Embryonic facial prominence (tissue), 1 donor: Measurements from ENCODE around the gene KCND3.

Experiments used
- DNase-seq: peaks from one replicate; pipeline ENCODE4 v3.0.0-alpha.2; 2016; ENCODE audit errors: extremely low spot score

The KCND3 gene

GRCh38 chr1:111848852-111849545 lies 140.5 kb downstream of the KCND3 start:
- no peak for DNase-seq

DNA sequence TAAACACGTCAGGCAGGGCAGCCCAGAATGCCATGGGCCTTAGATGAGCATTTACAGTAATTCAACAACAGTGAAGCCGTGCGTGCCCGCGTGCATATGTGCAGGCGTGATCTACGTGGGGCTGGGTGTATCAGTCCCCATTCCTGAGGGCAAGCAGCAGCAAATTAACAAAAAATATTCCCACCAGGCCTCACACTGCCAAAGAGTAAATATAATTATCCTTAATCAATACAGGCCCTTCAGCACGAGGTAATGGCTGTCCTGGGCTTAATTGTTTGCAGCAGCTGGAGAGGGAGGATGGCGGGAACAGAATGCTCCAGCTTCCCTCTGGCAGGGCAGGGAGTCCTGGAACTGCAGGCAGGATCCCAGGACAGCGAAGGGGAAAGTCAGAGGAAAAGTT lies 142.0 kb downstream of the KCND3 start:
- no peak for DNase-seq

DNA sequence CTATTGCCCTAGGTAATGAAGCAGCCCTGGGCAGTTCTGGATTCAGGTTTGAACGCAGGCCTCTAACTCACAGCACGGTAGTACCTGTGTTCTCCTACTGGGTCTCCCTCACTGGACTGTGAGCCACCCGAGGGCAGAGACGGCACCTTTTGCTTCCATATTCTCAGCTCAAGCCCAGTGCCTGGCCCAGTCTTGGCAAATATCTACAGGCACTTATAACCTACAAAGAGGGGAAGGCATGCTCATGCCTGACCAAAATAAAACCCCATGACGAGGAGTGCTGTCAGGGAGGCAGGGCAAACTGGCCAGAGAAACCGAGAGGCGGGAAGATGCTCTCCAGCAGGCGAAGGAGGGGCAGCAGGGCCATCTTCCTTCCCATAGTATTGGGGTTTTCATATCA lies 142.6 kb downstream of the KCND3 start:
- no peak for DNase-seq

GRCh38 chr1:111843177-111843576 lies 146.3 kb downstream of the KCND3 start:
- no peak for DNase-seq

GRCh38 chr1:111842411-111842810 lies 147.1 kb downstream of the KCND3 start:
- DNase-seq: no peak

- DNase-seq: no peak
Observed at GRCh38 chr1:111841746-111842145, 147.7 kb downstream of the KCND3 start.

DNA sequence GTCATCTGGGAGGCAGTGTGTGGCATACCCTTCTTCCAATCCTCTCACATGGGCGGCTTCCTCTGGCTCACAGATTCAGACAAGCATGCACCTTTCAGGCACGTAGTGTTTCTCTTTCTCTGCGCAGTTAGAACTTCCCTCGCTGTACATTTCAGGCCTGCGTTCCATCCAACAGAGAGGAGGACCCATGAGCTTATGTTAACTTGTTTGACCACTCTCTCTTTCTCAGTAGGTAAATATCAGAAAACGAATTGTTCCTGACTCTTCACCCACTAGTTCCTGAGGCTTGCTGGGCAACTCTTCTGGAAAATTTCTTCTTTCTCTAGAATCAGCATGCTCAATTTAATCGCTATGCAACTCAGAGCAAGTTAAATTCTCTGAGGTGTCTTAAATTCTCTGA lies 148.3 kb downstream of the KCND3 start:
- DNase-seq: no peak

DNA sequence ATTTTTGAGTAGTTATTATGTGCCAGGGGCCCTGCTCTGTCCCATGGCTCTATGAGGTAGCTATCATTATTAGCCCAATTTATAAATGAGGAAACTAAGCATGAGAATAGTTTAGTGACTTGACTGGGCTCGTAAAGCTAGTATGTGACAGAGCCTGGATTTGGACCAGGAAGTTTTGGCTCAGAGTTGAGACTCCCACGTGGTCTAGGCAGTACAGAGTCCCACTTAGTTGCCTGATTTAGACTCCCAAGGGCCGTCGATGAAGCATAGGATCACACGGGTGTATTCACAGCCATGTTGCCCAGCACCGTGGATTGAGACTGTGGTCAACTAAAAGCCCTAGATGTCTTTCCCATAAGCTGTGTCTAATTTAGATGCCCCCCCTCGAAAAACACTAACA lies 152.1 kb downstream of the KCND3 start:
- DNase-seq: no peak

- no peak for DNase-seq
Observed at GRCh38 chr1:111836111-111836510, 153.4 kb downstream of the KCND3 start.

DNA sequence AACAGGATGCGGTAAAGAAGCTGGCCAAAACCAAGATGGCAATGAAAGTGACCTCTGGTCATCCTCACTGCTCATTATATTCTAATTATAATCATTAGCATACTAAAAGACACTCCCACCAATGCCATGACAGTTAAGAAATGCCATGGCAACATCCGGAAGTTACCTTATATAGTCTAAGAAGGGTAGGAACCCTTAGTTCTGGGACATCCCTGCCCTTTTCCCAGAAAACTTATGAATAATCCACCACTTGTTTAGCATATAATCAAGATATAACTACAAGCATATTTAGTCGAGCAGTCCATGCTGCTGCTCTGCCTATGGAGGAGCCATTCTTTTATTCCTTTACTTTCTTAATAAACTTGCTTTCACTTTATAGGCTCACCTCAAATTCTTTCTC lies 154.0 kb downstream of the KCND3 start:
- no peak for DNase-seq

GRCh38 chr1:111834956-111835355 lies 154.5 kb downstream of the KCND3 start:
- DNase-seq: no peak

- no peak for DNase-seq
Observed at GRCh38 chr1:111833334-111833733, 156.1 kb downstream of the KCND3 start.

DNA sequence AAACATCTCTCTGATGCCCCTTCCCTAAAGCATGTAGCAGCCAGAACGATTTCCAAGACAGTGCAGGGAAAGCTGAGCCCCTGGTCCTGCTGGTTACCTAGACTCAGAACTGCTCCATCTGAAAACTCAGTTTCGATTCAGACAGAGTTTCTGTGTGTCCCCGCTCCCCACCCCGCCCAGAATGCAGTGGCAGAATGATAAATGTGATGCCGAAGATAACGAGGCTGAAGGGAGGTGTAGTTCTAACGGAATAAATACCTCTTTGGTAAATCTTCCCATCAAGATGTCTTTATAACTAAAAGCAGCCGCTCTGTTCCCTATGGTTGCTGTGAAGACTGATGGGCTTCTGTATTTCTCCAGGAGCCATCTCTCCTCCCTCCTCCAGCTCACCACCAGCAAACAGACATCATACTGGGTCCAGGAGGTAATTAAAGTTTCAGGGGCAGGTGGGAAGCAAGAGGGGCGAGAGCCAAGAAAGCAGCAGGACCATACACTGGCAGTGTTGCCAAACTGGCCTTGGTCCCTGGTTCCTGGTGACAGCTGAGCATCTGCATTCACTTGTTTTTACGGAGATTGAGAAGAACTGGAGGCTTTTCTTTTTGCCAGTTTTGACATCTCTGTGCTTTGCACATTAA lies 156.8 kb downstream of the KCND3 start:
- no peak for DNase-seq

DNA sequence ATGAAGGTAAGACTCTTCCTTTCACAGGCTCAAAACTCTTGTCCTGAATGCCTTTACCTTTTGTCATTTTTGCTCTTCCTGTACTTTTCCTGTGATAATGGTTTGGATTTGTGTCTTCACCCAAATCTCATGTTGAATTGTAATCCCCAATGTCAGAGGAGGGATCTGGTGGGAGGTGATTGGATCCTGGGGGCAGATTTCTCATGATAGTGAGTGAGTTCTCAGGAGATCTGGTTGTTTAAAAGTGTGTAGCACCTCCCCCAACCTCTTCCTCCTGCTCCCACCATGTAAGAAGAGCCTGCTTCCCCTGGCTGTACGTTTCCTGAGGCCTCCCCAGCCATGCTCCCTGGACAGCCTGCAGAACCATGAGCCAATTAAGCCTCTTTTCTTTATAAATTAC lies 158.3 kb downstream of the KCND3 start:
- no peak for DNase-seq

DNA sequence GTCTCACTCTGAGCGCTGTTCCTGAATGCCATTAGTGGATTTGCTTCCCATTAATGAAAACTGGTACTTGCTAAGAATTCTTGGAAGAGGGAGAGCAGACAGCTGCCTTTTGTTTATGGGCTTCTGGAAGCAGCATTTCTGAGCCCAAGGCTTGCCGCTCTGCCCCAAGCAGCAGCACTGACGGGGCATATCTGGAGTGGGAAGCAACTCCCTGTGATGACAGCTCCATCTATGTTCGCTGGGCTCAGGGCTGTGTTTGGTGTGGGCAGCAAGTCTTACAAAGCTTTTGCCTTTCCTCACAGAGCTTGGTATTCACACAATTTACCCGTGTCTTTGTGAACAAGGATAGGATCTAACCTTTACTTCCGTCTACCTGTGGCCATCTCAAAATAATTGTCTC lies 161.5 kb downstream of the KCND3 start:
- DNase-seq: no peak

DNA sequence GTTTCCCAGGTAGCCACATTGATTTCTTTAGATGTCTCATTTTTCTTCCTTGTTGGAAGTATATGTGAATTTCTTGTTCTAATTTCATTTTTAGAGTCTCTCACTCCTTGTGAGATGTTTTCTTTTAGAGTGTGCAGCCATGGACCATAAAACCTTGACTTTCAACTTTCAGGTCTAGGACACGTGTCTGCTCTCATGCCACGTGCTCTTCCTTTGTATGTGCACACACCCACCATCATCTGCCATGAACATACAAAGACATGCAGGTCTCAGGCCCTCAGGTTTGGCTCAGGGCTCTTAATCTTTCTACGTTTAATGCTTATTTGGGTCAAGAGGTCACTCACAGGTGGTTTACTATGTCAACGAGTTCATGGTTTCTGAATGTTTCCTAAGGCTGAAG lies 163.2 kb downstream of the KCND3 start:
- DNase-seq: no peak

- no peak for DNase-seq
Observed at GRCh38 chr1:111825217-111825616, 164.3 kb downstream of the KCND3 start.

DNA sequence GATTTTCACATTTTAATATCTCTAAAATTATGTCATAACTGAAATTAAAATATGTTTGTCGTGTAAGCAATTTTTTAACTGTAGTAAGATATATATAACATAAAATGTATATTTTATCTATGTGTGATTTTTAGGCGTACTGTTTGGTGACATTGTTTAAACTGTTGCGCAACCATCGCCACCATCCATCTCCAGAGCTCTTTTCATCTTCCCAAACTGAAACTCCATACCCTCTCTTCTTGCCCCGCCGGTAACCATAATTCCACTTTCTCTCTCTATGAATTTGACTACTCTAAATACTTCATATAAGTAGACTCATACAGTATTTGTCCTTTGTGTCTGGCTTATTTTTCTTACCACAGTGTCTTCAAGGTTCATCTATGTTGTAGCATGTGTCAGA lies 167.3 kb downstream of the KCND3 start:
- no peak for DNase-seq

- no peak for DNase-seq
Observed at GRCh38 chr1:111821121-111821745, 168.2 kb downstream of the KCND3 start.

- no peak for DNase-seq
Observed at GRCh38 chr1:111819566-111820263, 169.8 kb downstream of the KCND3 start.

- no peak for DNase-seq
Observed at GRCh38 chr1:111818546-111818945, 170.9 kb downstream of the KCND3 start.

GRCh38 chr1:111818081-111818480 lies 171.4 kb downstream of the KCND3 start:
- DNase-seq: no peak

GRCh38 chr1:111814642-111815041 lies 174.8 kb downstream of the KCND3 start:
- no peak for DNase-seq
